ENCODE results near the gene MTPN. TPM values are rescaled to one million over a fixed set of nuclear protein-coding genes. Genes with fewer than 3 reads are reported as not detected.
A peak's percentile ranks its signal among the peaks of the same experiment; 100 is the strongest.

The MTPN gene
- 199 TPM for total RNA-seq

- peak; percentile 93 for ATAC-seq
Observed at GRCh38 chr7:135977007-135977741, at the start of gene MTPN. TSS of gene MTPN (minus strand) at chr7:135977359. CDS start at chr7:135977100, 259 bp downstream.

DNA sequence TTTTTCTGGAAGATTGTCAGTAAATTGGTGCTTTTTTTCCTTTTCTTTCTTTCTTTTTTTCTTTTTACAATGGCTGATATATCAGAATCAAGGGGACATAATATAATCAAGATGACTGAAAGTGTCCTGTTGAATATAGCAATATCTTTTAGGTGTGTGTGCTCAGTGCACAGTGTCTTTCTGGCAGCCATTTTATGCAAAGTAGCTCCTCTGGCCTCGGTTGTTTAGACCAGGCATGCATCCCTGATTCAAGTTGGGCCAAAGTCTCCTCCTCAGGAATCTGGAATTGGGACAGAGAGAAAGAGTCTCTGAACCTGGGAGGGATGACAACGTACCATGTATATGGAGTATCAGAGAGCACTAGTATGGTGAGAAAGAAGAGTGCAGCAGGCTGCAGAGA, 49.0 kb upstream of the MTPN start:
- ATAC-seq, result no peak

DNA sequence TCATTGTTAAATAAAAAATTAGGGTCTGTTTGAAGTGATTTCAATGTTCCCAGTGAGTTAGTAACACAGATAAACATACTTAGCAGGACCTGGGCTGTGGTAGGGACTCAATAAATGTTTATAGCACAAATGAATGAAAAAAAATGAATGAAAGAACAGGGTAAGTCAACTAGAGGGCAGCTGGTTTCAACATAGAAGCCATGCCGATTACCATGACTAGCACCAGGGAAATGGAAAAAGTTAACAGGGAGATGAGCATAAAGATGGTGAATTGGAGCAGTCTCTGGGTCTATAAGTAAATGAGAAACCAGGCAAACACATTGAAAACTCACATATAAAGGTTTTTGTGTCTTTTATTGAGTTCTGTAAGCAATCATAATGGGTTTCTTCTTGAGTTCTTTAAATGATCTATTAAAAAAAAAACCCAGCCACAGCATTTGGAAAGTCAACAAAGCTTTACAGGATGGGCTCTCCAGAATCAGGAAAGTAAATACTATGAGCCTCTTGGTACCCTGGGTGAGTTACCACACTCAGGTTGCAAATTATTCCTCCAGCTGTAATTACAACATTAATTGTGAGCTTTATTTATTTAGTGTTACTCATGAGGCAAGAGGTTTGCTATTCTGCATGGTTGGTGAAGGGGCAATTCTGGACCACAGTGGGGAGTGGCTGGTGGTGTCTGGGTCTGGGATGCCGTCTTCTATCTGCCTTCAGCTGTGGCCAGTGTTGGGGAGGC, 46.1 kb upstream of the MTPN start:
- ATAC-seq, result no peak

DNA sequence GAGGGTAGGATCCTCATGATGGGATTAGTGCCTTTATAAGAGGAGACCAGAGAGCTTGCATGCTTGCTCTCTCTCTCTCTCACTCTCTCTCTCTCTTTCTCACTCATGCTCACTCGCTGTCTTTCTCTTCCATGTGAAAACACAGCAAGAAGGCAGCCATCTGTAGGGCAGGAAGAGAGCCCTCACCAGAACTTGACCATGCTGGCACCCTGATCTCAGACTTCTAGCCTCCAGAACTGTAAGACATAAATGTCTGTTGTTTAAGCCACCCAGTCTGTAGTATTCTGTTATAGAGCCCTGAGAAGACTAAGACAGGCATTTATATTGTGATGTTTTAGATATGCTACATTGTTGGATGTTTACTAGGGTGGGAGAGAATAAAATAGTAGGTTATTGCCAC, 43.4 kb upstream of the MTPN start:
- no peak for ATAC-seq

GRCh38 chr7:136018104-136018503, 40.9 kb upstream of the MTPN start:
- peak; percentile 85 for ATAC-seq

DNA sequence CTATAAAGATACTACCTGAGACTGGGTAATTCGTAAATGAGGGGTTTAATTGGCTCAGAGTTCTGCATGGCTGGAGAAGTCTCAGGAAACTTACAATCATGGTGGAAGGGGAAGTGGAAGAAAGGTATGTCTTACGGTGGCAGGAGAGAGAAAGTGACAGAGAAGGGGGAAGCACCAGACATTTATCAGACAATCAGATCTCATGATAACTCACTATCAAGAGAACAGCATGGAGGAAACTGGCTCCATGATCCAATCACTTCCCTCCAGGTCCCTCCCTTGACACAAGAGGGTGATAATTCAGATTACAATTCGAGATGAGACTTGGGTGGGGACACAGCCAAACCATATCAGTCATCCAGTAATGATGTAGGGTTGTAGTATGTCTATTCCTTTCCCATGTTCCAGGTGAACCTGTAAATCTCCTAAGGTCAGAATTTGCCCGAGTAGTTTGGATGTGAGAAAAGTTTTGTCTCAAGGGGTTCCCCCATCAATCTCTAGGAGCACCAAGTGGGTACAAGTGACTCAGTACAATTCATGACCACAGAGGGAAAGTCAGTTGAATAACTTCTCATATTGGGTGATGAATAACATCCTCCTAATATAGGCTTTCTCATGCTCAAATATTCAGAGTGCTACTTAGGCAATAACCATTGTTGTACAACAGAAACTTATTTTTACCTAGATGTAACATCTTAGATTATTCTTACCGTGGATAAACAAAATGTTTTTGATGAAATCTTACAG, 39.7 kb upstream of the MTPN start:
- no peak for ATAC-seq

DNA sequence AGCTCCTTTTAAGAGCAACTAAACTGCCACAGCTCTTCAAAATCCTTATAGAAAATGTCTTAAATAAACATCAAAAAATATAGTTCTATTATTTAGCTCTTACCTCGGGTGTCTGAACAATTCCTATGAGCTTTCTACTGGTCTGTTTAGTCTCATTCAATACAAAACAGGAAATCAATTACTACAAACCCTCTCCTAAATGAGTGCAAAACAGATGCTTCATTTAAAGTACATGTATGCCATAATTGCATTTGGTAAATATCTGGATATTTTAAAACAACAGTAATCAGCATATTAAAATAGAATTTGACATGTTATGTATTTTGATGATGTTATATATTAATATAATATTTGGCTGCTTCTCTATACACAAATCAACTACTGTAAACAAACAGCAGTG, 38.5 kb upstream of the MTPN start:
- no peak for ATAC-seq

- ATAC-seq, result no peak
Observed at GRCh38 chr7:136014659-136015058, 37.5 kb upstream of the MTPN start.

DNA sequence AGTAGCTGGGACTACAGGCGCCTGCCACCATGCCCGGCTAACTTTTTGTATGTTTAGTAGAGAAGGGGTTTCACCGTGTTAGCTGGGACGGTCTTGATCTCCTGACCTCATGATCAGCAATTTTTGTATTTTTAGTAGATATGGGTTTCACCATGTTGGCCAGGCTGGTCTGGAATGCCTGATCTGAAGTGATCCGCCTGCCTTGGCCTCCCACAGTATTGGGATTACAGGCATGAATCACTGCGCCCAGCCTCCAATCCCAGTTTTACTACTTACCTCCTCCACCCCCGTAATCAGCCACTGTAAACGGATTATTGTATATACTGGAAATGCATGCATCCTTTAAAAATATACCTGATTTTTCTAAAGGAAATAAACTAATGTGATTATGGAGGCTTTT, 35.1 kb upstream of the MTPN start:
- no peak for ATAC-seq

DNA sequence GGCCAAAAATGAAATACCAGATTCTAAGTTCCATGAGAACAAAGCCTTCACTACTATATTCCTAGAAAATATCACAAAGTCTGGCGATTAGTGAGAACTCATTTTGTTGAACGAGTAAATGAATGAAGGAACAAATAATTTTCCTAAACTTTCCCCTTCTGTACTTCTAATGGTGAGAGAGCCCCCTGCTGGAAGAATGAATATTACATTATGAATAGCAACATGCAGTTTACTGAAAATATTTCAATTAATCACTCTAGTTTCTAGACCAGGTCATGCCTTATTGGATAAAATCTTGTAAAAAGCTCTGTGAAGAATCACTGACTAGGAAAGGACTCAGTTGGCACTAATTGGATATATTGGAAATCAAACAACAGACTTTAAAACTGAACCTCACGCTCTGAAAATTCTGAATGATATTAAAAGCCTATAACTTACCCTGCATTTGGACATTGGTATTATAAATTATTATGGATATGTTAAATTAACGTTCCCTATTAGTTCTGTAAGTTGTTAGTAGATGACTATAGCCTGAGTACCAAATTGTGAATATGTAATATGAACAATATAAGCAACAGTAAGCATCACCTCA, 32.4 kb upstream of the MTPN start:
- ATAC-seq, result peak; percentile 42

DNA sequence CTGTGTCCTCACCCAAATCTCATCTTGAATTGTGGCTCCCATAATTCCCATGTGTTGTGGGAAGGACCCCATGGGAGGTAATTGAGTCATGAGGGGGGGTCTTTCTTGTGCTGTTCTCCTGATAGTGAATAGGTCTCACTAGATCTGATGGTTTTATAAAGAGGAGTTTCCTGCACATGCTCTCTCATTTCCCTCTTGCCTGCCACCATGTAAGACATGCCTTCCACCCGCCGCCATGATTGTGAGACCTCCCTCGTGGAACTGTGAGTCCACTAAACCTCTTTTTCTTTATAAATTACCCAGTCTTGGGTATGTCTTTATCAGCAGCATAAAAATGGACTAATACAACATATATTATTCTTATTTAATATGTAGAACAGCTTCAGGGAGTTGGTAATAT, 29.0 kb upstream of the MTPN start:
- ATAC-seq, result no peak

GRCh38 chr7:136004083-136004482, 26.9 kb upstream of the MTPN start:
- ATAC-seq, result no peak

GRCh38 chr7:136002802-136003201, 25.6 kb upstream of the MTPN start:
- ATAC-seq, result no peak

DNA sequence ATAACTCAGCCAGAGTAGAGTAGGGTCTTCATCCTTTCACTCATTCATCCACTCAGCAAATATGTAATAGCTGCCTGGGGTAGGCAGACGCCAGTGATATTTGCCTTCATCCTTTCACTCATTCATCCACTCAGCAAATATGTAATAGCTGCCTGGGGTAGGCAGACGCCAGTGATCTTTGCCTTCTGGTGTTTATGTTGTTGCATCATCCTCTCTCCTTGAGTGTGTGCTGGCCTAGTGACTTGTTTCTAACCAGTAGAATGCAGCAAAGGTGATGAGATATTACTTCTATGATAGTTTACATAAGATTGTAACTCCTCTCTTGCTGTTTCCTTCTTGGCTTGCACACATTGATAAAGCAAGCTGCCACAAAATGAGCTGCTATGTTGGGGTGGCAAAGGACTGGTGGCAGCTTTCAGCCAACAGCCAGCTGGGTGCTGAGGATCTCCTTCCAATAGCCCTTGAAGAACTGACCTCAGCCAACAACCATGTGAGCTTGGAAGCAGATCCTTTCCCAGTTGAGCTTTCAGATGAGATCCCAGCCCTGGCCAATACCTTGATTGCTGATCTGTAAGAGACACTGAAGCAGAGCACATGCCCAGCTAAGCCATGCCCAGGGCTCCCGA, 23.2 kb upstream of the MTPN start:
- no peak for ATAC-seq

DNA sequence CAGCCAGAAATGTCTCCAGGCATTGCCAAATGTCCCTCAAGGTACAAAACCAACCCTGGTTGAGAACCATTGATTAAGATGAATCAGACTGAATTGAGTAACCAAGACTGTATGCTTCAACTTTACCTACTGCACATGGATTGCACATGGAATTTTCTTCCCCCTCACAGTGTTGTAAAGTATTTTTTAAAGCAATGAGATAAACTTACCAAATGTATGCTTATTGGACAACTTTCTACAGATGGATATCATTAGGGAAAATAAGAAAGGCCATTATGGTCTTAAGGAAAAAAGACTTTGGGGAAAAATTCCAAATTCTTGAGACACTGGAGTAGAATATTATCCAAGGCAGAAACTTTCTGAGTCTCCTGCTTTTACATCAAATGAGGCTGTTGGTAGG, 20.9 kb upstream of the MTPN start:
- ATAC-seq, result no peak

DNA sequence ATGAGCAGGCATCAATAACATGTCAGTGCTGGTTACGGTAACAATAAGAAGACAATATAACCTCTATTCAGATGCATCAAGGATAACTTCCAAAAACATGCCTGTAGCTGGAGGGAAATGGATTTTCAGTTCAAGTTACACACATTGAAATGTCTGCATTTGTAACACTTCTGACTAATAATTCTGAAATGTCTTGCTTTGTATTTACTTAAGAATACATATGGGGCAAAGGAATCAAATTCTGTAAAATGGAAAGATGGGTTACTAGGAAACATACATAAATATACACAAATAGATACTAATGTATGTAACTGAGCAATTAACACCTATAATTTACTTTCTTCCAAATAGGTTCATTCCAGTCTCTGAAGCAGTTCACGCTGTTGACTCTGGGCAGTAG, 18.6 kb upstream of the MTPN start:
- ATAC-seq, result no peak

GRCh38 chr7:135994466-135995205, 17.5 kb upstream of the MTPN start:
- peak; percentile 86 for ATAC-seq

- no peak for ATAC-seq
Observed at GRCh38 chr7:135993950-135994349, 16.8 kb upstream of the MTPN start.

DNA sequence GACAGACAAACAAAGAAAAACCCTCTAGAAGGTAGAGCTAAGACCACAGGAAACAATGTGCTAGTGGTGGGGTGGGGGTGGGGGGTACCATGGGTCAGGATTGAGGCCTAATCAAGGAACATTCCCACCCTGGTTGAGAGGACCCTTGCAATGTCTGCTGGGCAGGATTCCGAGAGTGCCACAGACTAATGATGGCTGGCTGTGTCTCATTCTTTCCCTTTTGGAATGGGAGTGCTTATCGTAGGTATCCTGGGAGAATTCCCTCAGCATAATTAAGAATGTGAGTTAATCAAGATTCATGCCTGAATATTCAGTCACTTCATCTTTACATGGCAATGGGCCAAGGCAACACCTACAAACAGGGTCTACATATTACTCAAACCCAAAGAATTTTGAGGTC, 14.7 kb upstream of the MTPN start:
- ATAC-seq, result no peak

DNA sequence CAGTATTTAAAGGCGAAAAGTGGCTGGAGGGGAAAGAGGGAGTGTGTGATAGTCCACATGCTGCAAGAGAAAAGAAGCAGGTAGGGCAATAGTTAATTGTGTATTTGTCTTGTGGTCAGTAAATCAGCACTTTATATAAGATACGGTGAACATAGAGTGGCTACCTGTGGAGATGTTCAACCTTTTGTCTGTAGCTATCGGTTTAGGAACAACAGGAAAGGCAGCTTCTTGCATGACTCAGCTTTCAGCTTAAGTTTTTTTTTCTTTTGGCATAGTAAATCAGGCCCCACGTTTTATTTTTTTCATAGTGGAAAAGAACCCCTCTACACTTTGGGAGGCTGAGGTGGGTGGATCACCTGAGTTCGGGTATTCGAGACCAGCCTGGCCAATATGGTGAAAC, 14.2 kb upstream of the MTPN start:
- ATAC-seq, result peak; percentile 23

DNA sequence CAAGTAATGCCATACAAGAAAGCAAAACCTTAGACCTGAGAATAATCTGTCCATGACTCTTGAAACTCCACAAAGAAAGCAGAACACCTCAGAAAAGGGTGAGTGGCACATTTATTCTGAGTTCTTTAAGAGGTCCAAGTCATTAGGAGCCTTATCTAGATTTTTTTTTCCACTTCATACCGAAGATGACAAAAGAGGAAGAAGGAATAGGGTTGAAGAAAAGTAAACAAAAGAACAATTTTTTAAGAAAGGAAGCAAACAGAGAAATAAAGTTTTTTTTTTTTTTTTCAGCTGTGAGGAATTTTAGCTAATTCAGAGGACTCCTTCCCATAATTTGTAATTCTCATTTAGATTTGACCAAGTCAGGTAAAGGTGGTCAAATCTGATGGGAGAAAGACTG, 13.1 kb upstream of the MTPN start:
- ATAC-seq, result no peak
